HepG2 (cell line): Measurements from ENCODE around the gene EEF2. TPM values are rescaled to one million over a fixed set of nuclear protein-coding genes. Genes with fewer than 3 reads are reported as not detected.

Source experiments
- AKNA ChIP-seq: sonication (generic); formaldehyde crosslinking; IDR thresholded peaks from 2 replicates; pipeline ENCODE4 v1.4.0; 2020; ENCODE audit warnings: missing genetic modification reagents, borderline replicate concordance
- HMG20B ChIP-seq: conservative IDR thresholded peaks from 2 replicates; pipeline ENCODE4 v1.6.1; 2016; ENCODE audit warnings: missing genetic modification reagents, missing compliant biosample characterization
- MTF1 ChIP-seq: sonication (generic); formaldehyde crosslinking; IDR thresholded peaks from 2 replicates; pipeline ENCODE4 v1.5.0; 2020; ENCODE audit warnings: missing genetic modification reagents
- NR2C2 ChIP-seq: sonication (generic); formaldehyde crosslinking; IDR thresholded peaks from 2 replicates; pipeline ENCODE4 v1.4.0; 2020; ENCODE audit warnings: missing genetic modification reagents, mild to moderate bottlenecking, moderate library complexity, borderline replicate concordance
- TBX2 ChIP-seq: sonication (generic); formaldehyde crosslinking; IDR thresholded peaks from 2 replicates; pipeline ENCODE4 v1.5.0; 2020; ENCODE audit warnings: missing genetic modification reagents, mild to moderate bottlenecking, borderline replicate concordance
- ZBTB34 ChIP-seq: sonication (generic); formaldehyde crosslinking; IDR thresholded peaks from 2 replicates; pipeline ENCODE4 v1.8.0; 2022; ENCODE audit warnings: mild to moderate bottlenecking, missing genetic modification reagents
- ZNF17 ChIP-seq: sonication (generic); formaldehyde crosslinking; IDR thresholded peaks from 2 replicates; pipeline ENCODE4 v1.5.0; 2020; ENCODE audit warnings: mild to moderate bottlenecking, missing genetic modification reagents
- ZNF7 ChIP-seq: IDR thresholded peaks from 2 replicates; pipeline ENCODE4 v1.6.1; 2016; ENCODE audit warnings: missing biosample characterization, missing genetic modification reagents
- ZNF710 ChIP-seq: sonication (generic); formaldehyde crosslinking; IDR thresholded peaks from 2 replicates; pipeline ENCODE4 v1.5.0; 2020; ENCODE audit warnings: mild to moderate bottlenecking, missing genetic modification reagents, borderline replicate concordance
- ZSCAN22 ChIP-seq: sonication (generic); formaldehyde crosslinking; IDR thresholded peaks from 2 replicates; pipeline ENCODE4 v1.4.0; 2020; ENCODE audit warnings: mild to moderate bottlenecking, missing genetic modification reagents
- polyA plus RNA-seq, 8 experiments: library from polyadenylated mRNA; depleted of rRNA in 3 of 8; stranded (reverse) in 7 of 8; unstranded in 1 of 8; fragments of >200 nt; fragmentation: Illumina TruSeq in 4 of 8; extraction: Trizol in 4 of 8; gene quantifications; 2 replicates each; pipeline versions ENCODE4 v1.2.1 to v1.2.3, GENCODE V29; 2011 to 2016; ENCODE audit warnings: low read depth in 4 of 8, missing spikeins in 1 of 8, mixed read lengths in 1 of 8; ENCODE audit not compliant: insufficient read depth in 1 of 8
- total RNA-seq, 5 experiments: library from RNA; depleted of rRNA; stranded (reverse); fragments of >200 nt; fragmentation: Illumina TruSeq; extraction: Trizol; gene quantifications; 2 replicates each; pipeline ENCODE4 v1.2.3, GENCODE V29; 2016; ENCODE audit warnings: low read depth in 1 of 5
- TF ChIP-seq, protein P1 (sequence below): sonication (generic); formaldehyde crosslinking; IDR thresholded peaks from 2 replicates; pipeline ENCODE4 v1.5.0; 2020; ENCODE audit warnings: missing genetic modification reagents, mild to moderate bottlenecking, borderline replicate concordance
- TF ChIP-seq, protein P2 (sequence below): sonication (generic); formaldehyde crosslinking; IDR thresholded peaks from 2 replicates; pipeline ENCODE4 v1.8.1; 2022; ENCODE audit warnings: mild to moderate bottlenecking, missing genetic modification reagents

The EEF2 gene
- total and polyA plus RNA-seq, 2 of the 13 experiments (the other 11 are each of a cell fraction or from before 2014, with no cell fraction given), result 1,441 to 1,777 TPM

- TF ChIP-seq AKNA (no peak), ZNF7 (CRISPR knock-in tag) (no peak), ZSCAN22 (CRISPR knock-in tag) (no peak), TBX2 (CRISPR knock-in tag) (0 out of 2 replicates have a peak, but pooled peaks have one; percentile 6), ZNF17 (CRISPR knock-in tag) (no peak), NR2C2 (CRISPR knock-in tag) (no peak), ZBTB34 (CRISPR knock-in tag) (no peak), ZNF710 (CRISPR knock-in tag) (no peak), HMG20B (CRISPR knock-in tag) (no peak), MTF1 (CRISPR knock-in tag) (no peak)
- TF ChIP-seq, protein P1, sequence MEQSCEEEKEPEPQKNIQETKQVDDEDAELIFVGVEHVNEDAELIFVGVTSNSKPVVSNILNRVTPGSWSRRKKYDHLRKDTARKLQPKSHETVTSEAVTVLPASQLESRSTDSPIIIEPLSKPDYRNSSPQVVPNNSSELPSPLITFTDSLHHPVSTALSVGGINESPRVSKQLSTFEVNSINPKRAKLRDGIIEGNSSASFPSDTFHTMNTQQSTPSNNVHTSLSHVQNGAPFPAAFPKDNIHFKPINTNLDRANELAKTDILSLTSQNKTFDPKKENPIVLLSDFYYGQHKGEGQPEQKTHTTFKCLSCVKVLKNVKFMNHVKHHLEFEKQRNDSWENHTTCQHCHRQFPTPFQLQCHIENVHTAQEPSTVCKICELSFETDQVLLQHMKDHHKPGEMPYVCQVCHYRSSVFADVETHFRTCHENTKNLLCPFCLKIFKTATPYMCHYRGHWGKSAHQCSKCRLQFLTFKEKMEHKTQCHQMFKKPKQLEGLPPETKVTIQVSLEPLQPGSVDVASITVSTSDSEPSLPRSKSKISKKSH (CRISPR knock-in tag), result no peak
- TF ChIP-seq, protein P2, sequence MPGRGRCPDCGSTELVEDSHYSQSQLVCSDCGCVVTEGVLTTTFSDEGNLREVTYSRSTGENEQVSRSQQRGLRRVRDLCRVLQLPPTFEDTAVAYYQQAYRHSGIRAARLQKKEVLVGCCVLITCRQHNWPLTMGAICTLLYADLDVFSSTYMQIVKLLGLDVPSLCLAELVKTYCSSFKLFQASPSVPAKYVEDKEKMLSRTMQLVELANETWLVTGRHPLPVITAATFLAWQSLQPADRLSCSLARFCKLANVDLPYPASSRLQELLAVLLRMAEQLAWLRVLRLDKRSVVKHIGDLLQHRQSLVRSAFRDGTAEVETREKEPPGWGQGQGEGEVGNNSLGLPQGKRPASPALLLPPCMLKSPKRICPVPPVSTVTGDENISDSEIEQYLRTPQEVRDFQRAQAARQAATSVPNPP (CRISPR knock-in tag), result no peak
Observed at GRCh38 chr19:3983542-3983914, 1.7 kb downstream of the EEF2 start (continued).
